Calu3 (cell line): ENCODE measurements around the gene HLA-F. TPM values are rescaled to one million over a fixed set of nuclear protein-coding genes. Genes with fewer than 3 reads are reported as not detected.

Experiments used
- BruUV-seq: library from RNA; stranded (reverse); fragments of 400-500 nt; replicated peaks from 2 replicates; lab custom pipeline; 2021; lab: Mats Ljungman, UMichigan
- CTCF ChIA-PET: fragments of 300-600 bp; sonication (Branson Sonifier 250); formaldehyde crosslinking; loops from one replicate; lab custom pipeline; 2022; ENCODE audit warnings: antibody characterized with exemption; lab: Charles Lee
- DNase-seq: peaks from one replicate; pipeline ENCODE4 v3.0.0; 2022
- H3K27ac Mint-ChIP-seq: one replicate; pipeline ENCODE4 v1.8.0; 2022; ENCODE audit warnings: mixed read lengths; ENCODE audit not compliant: unreplicated experiment
- H3K27me3 Mint-ChIP-seq: one replicate; pipeline ENCODE4 v1.8.0; 2022; ENCODE audit warnings: mixed read lengths; ENCODE audit not compliant: unreplicated experiment
- H3K36me3 Mint-ChIP-seq: one replicate; pipeline ENCODE4 v1.8.0; 2022; ENCODE audit warnings: mild to moderate bottlenecking, moderate library complexity, mixed read lengths; ENCODE audit not compliant: insufficient read depth, unreplicated experiment
- H3K4me1 Mint-ChIP-seq: one replicate; pipeline ENCODE4 v1.8.0; 2022; ENCODE audit warnings: mild to moderate bottlenecking, low read depth, mixed read lengths; ENCODE audit not compliant: unreplicated experiment
- H3K4me3 Mint-ChIP-seq: one replicate; pipeline ENCODE4 v1.8.0; 2022; ENCODE audit warnings: mild to moderate bottlenecking, low read depth, moderate library complexity, mixed read lengths; ENCODE audit not compliant: unreplicated experiment
- H3K9me3 Mint-ChIP-seq: one replicate; pipeline ENCODE4 v1.8.0; 2022; ENCODE audit warnings: low read depth, mixed read lengths; ENCODE audit not compliant: unreplicated experiment
- CTCF ChIP-seq: fragments of 200-600 bp; IDR thresholded peaks from one replicate; pipeline ENCODE4 v1.8.0; 2022; ENCODE audit warnings: antibody characterized with exemption; ENCODE audit not compliant: unreplicated experiment
- intact Hi-C: fragments of 100-400 bp; cut with micrococcal nuclease; formaldehyde crosslinking; loops from one replicate; pipeline ENCODE4 v1.10.0; 2022; ENCODE audit not compliant: unreplicated experiment
- total RNA-seq: library from RNA; stranded (reverse); gene quantifications from 2 replicates; pipeline ENCODE4 v1.2.3, GENCODE V29; 2022

The HLA-F gene
- total RNA-seq, 1 experiment from 2014 or later, result 57.9 TPM

GRCh38 chr6:29728875-29729270 is 5.6 kb downstream of the HLA-F start:
- CTCF ChIA-PET, result no interaction called here
- Mint-ChIP-seq H3K4me3 (no peak overlapping the region), H3K27ac (no peak overlapping the region), H3K9me3 (no peaks in the 10 kb centered on the region), H3K4me1 (no peaks in the 10 kb centered on the region), H3K36me3 (peaks cover 9% of the 10 kb centered on the region), H3K27me3 (no peaks in the 10 kb centered on the region)
- DNase-seq, result no peak
- intact Hi-C loops, result no loop called here
- no peak for TF ChIP-seq CTCF
- no TSS peak for BruUV-seq

GRCh38 chr6:29729774-29730328 is 6.6 kb downstream of the HLA-F start:
- no peak for DNase-seq
- BruUV-seq, result no TSS peak
- no peaks in the 10 kb centered on the region for H3K9me3 Mint-ChIP-seq
- H3K4me1 Mint-ChIP-seq, result no peaks in the 10 kb centered on the region
- no peak overlapping the region for H3K4me3 Mint-ChIP-seq
- H3K27me3 Mint-ChIP-seq, result no peaks in the 10 kb centered on the region
- no peak for TF ChIP-seq CTCF
- H3K36me3 Mint-ChIP-seq, result no peaks in the 10 kb centered on the region
- intact Hi-C loops, result loop anchor here (10.0 kb wide), 1 partner anchor 285 kb away; no protein-coding TSS in a partner anchor
- CTCF ChIA-PET, result no interaction called here
- no peak overlapping the region for H3K27ac Mint-ChIP-seq

- no peak for TF ChIP-seq CTCF
- H3K27ac Mint-ChIP-seq, result no peak overlapping the region
- H3K27me3 Mint-ChIP-seq, result no peaks in the 10 kb centered on the region
- H3K4me1 Mint-ChIP-seq, result no peaks in the 10 kb centered on the region
- no peaks in the 10 kb centered on the region for H3K36me3 Mint-ChIP-seq
- no peak for DNase-seq
- H3K9me3 Mint-ChIP-seq, result no peaks in the 10 kb centered on the region
- intact Hi-C loops, result loop anchor here (10.0 kb wide), 1 partner anchor 284 kb away; no protein-coding TSS in a partner anchor
- CTCF ChIA-PET, result no interaction called here
- no TSS peak for BruUV-seq
- no peak overlapping the region for H3K4me3 Mint-ChIP-seq
Observed at GRCh38 chr6:29730575-29731126, 7.4 kb downstream of the HLA-F start.

GRCh38 chr6:29731281-29731680 is 8.0 kb downstream of the HLA-F start:
- Mint-ChIP-seq H3K4me3 (no peak overlapping the region), H3K4me1 (no peaks in the 10 kb centered on the region), H3K27ac (no peak overlapping the region), H3K27me3 (no peaks in the 10 kb centered on the region), H3K9me3 (no peaks in the 10 kb centered on the region), H3K36me3 (no peaks in the 10 kb centered on the region)
- BruUV-seq, result no TSS peak
- intact Hi-C loops, result loop anchor here (10.0 kb wide), 1 partner anchor 284 kb away; no protein-coding TSS in a partner anchor
- DNase-seq, result no peak
- CTCF ChIA-PET, result no interaction called here
- no peak for TF ChIP-seq CTCF
